PC-9 (cell line): Measurements from ENCODE around the gene ANXA6.

ENCODE experiments used
- CTCF ChIP-seq: fragments of 200-600 bp; sonication (generic); conservative IDR thresholded peaks from 2 replicates; pipeline ENCODE4 v1.6.1; 2017; ENCODE audit warnings: mixed run types, antibody characterized with exemption, mild to moderate bottlenecking, moderate library complexity
- EZH2 ChIP-seq: fragments of 200-600 bp; sonication (generic); IDR thresholded peaks from 2 replicates; pipeline ENCODE4 v1.8.0; 2017; ENCODE audit warnings: antibody characterized with exemption, low read depth

- TF ChIP-seq CTCF (no peak), EZH2 (no peak)
Observed at GRCh38 chr5:151110992-151111391, 46.6 kb downstream of the ANXA6 start.
